GM18526 (cell line): ENCODE results near the gene INPP5F.

Source experiments
- POLR2A ChIP-seq: IDR thresholded peaks from 3 replicates; pipeline ENCODE4 v1.6.1; 2011; ENCODE audit not compliant: insufficient read length; ENCODE audit errors: extremely low read depth

The INPP5F gene

DNA sequence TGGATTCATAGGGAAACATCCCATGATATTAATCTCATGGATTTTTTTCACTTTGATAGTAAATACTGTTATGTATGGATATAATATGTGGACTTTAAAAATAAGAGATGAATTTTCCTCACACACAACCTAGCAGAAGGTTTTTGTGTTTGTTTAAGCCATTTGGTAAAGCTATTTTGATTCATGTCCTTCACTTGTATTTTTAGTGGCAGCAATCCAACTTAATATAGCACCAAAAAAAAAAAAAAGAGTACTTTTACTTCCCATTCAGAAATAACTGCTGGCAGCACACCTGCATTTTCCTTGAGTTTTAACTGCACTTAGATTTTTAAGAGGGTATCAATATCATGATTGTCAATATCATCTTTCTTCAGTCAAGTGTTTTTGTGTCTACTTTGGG, 86.8 kb downstream of the INPP5F start:
- TF ChIP-seq POLR2A: no peak

DNA sequence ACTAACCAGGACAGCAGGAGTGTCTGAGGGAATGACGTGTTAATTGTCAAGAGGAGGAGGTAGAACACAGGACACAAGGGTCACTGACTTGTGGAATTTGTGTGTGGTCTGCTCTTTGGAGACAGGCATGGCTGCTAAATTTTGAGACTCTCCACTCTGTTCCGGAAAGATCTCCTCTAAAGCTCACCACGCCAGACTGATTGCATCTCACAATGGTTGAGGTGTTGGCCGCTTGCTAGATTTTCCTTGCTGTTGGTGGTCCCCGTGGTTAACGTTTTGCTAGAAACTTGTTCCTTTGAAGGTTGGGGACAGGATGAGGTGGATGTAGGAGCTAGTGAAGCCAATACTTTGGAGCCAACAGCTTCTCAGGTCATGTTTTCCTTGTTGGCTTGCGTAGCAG, 89.8 kb downstream of the INPP5F start:
- no peak for TF ChIP-seq POLR2A

DNA sequence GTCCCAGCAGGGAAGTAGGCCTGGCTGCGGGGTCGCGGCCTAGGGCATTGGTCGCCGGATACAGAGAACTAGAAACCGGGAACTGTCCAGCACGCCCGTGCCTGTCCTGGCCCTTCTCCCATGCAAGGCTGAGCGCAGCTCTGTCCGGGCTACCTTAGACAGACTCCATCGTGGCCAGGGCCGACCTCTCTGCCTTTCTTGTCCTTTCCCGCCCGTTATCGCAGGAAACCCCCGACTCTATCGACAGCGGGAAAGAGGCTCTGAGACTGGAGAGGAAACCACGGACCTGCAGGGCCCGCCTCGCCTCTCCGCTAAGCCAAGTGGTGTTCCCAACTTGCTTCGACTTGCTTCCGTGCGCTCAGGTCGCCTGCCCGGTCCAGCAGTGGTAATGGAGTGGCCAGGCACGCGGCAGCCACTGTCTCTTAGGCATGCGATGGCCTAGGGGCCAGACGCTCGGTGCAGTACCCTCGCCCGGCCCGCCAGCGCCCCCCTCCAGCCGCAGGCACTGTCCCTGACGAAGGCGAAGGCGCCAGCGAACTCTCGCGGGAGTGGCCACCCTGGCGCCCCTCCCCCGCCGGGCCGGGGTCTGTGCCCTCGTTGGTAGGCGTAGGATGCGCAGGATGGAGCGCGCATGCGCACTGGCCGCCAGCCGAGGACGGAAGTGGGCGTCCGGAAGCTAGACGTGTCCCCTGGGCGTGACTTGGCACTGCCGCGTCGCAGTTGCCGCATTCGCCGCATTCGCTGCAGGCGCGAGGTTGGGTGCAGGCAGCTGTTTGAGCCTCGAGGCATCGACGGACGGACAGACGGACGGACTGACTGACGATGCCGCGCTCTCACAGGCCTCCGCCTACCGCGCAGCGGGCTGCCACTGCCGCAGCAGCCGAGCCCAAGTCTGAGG, 92.4 kb downstream of the INPP5F start:
- TF ChIP-seq POLR2A: no peak

DNA sequence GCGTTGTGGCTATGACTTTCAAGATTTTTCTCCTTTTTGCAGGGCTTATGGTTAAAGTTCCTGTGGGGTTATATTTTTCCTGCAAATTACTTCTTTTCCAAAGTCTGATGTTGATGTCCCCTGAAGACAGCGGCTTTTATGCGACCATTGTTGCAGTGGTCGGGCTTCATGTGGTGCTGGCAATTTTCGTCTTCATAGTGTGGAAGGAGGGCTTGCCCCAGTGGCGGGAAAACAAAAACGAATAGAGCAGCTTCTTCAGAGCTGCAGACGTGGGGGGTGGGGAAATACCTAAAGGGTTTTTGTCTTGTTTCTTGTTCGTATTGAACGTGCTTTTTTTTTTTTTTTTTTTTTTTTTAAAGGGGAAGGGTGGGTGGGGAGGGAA, 93.0 kb downstream of the INPP5F start:
- no peak for TF ChIP-seq POLR2A

DNA sequence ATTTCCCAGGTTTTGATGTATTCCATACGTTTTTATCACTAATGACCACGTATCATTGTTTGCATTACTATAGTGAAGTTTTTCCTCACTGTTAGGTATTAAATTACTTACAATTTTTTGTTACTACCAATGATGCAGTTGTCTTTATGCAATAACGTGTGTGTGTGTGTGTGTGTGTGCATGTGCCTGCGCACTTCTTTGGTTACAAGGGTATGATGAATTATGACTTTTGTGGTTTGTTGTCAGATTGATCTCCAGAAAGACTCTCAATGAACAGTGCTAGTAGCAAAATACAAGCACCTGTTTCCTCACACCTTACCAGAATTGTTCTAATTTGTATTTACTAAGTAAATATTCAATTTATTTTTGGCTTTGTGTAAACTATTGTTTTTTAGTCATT, 95.3 kb downstream of the INPP5F start:
- TF ChIP-seq POLR2A: no peak

DNA sequence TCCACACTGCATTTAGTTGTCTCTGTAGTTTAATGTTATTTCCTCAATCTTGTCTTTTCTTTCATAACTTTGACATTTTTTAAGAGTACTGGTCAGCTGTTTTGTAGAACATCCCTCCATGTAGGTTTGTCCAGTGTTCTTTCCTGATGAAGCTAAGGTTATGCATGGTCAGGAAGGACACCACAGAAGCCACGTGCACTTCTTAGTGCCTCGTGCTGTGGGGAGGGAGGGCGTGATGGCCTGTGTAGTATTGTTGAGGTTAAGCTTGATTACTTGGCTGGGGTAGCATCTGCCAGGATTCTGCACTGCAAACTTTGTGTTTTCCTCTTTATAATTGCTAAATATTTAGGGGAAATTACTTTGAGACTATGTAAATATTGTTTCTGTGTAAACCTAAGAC, 98.4 kb downstream of the INPP5F start:
- TF ChIP-seq POLR2A: no peak

DNA sequence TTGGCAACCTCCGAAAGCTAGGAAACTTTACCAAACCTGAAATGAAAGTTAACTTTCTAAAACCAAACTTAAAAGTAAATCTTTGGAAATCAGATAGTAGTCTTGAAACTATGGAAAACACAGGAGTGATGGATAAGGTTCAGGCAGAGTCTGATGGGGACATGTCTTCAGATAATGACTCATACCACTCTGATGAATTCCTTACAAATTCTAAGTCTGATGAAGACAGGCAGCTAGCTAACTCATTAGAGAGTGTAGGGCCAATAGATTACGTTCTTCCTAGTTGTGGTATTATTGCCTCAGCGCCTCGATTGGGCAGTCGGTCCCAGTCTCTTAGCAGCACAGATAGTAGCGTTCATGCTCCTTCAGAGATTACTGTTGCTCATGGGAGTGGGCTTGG, 100.9 kb downstream of the INPP5F start:
- TF ChIP-seq POLR2A: no peak

DNA sequence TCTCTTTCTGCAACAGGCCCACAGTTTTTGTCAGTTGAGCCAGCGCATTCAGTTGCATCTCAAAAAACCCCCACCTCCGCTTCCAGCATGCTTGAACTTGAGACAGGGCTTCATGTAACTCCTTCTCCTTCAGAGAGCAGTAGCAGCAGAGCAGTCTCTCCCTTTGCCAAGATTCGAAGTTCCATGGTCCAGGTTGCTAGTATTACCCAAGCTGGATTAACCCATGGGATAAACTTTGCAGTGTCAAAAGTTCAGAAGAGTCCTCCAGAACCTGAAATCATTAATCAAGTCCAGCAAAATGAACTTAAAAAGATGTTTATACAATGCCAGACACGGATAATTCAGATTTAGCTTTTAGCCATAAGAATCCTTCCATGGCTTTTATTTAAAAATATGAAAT, 101.6 kb downstream of the INPP5F start:
- no peak for TF ChIP-seq POLR2A

DNA sequence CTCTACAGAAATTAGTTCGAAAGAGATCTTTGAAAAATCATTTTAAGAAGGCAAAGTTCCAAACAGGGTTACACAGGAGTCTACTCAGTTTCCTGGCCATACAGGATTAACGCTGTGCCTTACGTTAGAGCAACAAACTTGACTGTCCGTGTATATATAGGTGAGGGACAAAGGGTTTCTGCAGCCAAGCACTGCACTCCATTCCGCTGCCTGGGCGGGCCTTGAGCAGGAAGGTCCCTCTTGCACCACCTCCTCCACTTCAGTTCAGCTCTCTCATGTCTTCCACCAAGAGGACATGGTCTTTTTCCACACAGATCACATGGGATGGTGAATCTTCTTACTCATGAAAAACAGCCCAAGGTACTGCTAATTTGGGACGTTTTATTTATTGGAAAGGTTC, 103.6 kb downstream of the INPP5F start:
- no peak for TF ChIP-seq POLR2A

DNA sequence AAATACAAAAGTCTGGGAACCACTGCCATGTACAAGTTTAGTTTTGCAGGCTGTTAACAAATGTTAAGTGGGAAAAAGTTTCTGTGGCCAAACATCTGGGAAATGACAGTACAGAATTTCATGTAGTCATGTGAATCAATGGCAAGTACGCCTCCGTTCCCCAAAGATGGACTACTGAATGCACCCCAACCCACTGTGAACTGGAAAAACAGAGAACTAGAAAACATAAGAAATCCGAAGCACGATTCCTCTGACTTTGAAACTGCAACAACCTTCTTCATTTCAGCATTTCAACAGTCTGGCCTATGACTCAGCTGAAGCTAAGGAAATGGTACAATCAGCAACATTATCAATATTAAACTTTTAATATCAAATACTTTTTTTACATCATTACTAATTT, 105.0 kb downstream of the INPP5F start:
- TF ChIP-seq POLR2A: no peak

DNA sequence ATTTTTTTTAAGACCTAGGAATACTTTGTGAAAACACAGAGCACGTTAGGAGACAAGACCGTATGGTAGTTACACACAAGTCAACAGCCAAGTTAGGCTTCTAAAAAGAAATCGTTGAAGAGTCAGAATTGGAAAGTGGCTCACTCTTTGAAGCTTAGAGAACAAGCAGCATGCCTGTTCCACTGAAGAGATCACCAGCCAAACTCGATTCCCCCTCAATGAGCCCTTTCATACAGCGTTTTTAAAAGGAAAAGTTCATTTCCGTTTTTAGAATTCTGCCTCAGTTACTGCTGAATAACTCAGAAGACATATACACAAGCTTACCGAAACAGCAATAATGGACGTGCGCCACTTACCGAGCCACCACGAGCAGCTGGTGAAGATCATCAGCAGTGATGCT, 105.8 kb downstream of the INPP5F start:
- no peak for TF ChIP-seq POLR2A

DNA sequence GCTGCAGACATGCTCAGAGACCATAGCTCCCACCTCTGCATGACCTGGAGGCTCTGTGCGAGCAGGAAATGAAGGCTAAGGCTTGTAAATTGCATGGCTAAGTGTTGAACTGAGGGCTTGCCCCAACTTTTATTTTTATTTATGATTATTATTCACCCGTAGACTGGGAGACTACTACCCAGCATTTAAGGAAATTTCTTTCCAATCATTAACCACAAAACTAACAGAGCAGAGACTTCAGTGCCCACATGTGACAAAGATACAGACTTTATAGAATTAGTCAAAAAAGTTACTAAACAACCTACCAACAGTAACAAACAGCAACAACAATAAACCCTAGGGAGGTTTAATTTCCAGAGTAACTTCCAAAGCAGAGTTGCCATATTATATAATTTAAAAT, 107.1 kb downstream of the INPP5F start:
- TF ChIP-seq POLR2A: no peak

DNA sequence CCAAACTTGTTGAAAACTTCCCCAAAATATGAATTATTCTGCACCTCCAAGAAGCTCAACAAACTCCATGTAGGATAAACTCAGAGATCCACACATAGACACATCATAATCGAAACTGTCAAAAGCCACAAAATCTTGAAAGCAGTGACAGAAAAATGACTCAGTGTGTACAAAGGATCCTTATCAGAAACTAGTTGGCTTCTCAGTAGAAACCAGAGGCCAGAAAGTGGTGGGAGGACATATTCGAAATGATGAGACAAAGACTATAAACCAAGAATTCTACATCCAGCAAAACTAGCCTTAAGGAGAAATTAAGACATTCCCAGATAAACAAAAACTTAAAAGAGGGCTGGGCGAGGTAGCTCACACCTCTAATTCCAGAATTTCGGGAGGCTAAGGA, 108.3 kb downstream of the INPP5F start:
- no peak for TF ChIP-seq POLR2A

DNA sequence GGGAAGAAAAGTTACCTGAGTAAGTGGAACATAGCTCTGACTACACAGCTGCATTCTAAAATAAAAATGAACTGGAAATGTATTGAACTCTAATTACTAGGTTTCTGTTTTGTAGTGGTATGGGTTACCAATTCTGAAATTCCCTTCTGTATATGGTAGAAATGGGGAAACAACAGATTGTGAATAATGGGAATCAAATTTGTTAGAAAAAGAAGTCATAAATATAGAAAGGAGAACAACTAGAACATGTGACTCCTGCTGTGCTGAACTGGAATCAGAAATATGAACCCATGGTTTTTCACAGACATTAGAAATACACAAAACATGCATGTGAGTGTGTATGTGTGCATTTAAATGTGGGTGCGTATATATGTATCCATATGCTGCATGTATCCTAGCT, 119.8 kb downstream of the INPP5F start:
- no peak for TF ChIP-seq POLR2A

DNA sequence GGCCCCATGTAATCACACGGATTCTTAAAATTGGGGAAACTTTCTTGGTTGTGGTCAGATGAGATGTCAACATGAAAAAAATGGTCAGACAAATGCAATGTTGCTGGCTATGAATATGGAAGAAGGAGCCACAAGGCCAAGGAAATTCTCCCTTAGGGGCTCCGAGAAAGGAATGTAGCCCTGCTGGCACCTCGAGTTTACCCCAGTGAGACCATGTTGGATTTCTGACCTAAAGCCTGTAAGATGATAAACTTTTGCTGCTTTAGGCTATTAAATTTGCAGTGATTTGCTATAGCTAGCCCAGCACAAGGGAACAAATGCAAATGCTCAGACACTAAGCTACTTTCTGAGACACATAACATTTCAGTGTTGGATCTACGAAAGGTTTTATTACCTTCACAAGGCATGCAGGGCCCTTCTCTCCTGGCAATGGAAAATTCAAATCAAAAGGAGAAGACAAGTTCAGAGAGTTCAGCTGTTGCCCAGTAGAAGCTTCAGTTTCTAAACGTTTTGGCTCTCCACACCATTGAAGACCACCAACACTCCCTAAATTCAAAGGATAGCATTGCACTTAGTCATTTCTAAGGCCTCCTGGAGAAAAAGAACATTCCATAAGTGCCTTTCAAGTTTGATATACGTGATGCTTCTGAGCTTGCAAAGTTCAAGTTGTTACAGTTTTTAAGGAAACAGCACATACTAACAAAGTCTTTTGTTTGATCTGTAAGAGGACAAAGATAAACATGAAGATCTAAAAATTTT, 123.4 kb downstream of the INPP5F start:
- TF ChIP-seq POLR2A: no peak

DNA sequence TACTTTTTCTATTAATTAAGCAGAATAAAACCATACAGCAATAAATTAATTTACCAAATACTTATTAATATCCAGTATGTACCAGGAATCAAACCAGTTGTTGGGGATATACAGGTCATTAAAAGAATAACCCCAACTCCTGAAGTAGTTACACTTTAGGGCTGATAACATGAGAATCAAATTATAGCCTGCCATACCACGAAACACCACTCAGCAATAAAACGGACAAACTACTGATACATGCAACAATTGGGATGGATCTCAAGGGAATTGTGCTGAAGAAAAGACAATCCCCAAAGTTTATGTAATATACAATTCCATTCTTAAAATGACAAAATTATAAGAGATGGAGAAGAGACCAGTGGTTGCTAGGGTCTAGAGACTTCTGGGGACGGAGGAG, 124.1 kb downstream of the INPP5F start:
- no peak for TF ChIP-seq POLR2A

DNA sequence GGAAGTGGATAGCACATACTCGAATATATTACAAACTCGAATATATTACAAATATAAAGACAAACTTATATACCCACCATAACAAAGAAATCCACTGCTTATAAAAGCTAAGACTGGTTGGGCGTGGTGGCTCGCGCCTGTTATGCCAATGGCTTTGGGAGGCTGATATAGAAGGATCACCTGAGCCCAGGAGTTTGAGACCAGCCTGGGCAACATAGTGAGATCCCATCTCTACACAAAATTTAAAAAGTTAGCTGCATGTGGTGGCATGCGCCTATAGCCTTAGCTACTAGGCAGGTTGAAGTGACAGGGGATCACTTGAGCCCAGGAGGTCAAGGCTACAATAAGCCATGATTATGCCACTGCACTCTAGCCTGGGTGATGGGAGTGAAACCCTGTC, 126.4 kb downstream of the INPP5F start:
- no peak for TF ChIP-seq POLR2A

DNA sequence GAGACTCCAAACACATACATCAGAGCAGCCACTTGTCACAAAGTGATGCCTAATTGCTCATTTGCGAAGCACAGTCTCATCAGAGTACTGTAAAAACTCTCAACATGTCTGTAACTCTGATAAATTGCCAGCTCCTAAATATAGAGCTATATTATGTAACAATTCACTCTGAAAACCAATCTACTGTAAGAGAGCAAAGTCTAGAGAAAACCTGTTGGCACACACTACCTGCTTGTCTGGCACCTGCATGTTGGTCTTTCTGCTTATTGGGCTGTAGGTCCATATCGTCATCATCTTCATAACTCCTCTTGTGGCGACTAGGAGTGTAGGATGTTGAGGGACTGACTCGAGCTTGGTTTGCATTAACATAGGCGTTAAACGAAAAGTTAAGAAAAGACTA, 127.0 kb downstream of the INPP5F start:
- TF ChIP-seq POLR2A: no peak
